HUDEP-2 (cell line): Measurements from ENCODE around the gene TMEM176A.

Source experiments
- DNase-seq, 76 experiments: peaks; one replicate each; lab custom pipeline; 2025; ENCODE audit not compliant: unreplicated experiment in 76 of 76; lab: John Stamatoyannopoulos, UW

Gene TMEM176A

GRCh38 chr7:150846291-150847115 lies 45.9 kb downstream of the TMEM176A start:
- no peak for DNase-seq

DNA sequence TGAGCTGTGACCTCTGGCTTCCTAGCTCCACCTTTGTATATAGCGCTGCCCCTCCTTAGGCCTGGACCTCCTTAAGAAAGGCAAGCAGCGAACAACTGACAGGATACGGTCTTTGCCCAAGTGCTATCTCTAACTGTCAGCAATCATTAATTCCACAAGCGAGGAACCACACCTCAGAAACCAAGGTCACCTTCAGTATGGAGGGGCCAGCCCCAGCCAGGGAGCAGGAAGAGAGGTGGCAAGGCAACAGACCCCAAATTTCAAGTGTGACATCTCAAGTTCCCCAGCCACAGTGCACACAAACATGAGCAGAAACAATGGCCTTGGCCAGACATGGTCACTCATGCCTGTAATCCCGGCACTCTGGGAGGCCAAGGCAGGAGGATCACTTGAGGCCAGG lies 47.0 kb downstream of the TMEM176A start:
- DNase-seq, result no peak

- DNase-seq, result no peak
Measured at GRCh38 chr7:150848111-150848510, 47.5 kb downstream of the TMEM176A start.

DNA sequence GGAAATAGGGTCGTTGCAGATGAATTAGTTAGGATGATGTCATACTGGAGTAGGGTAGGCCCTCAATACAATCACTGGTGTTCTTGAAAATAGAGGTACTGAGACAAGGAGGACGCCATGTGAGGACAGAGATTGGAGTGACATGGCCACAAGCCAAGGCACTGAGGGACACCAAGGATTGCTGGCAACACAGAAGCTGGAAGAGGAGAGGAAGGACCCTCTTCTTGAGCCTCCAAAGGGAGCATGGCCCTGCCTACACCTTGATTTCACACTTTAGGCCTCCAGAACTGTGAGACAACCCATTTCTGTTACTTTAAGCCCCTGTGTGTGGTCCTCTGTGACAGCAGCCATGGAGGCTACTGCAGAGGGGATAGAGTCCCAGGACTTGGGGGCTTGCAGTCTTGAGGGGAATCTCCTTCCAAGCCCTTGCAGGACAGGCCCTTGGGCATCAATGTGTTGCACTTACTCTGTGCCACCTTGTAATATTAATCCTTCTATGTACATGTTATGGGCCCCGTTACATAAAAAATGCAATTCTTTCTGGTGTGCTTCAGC lies 48.1 kb downstream of the TMEM176A start:
- DNase-seq, result no peak

- no peak for DNase-seq
Measured at GRCh38 chr7:150849204-150849775, 48.7 kb downstream of the TMEM176A start.

DNA sequence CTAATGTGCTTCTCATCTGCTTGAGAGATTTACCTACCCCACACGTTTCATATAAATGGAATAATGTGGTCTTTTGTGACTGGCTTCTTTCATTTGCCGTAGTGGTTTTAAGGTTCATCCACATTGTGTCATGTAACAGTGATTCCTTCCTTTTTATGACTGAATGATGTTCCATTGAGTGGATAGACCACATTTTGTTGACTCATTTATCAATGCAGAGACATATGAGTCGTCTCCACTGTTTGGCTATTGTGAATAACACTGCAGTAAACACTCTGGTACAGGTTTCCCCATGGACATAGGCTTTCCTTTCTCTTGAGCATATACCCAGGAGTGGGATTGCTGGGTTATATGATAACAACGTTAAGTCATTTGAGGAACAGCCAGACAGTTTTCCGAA lies 49.7 kb downstream of the TMEM176A start:
- no peak for DNase-seq

- DNase-seq, result no peak
Measured at GRCh38 chr7:150851492-150852370, 51.2 kb downstream of the TMEM176A start.

- no peak for DNase-seq
Measured at GRCh38 chr7:150852371-150852905, 51.9 kb downstream of the TMEM176A start, which contains the start of gene AOC1. Gene AOC1 (plus strand): TSS chr7:150852517. CDS start chr7:150856471, 3,954 bp downstream.

DNA sequence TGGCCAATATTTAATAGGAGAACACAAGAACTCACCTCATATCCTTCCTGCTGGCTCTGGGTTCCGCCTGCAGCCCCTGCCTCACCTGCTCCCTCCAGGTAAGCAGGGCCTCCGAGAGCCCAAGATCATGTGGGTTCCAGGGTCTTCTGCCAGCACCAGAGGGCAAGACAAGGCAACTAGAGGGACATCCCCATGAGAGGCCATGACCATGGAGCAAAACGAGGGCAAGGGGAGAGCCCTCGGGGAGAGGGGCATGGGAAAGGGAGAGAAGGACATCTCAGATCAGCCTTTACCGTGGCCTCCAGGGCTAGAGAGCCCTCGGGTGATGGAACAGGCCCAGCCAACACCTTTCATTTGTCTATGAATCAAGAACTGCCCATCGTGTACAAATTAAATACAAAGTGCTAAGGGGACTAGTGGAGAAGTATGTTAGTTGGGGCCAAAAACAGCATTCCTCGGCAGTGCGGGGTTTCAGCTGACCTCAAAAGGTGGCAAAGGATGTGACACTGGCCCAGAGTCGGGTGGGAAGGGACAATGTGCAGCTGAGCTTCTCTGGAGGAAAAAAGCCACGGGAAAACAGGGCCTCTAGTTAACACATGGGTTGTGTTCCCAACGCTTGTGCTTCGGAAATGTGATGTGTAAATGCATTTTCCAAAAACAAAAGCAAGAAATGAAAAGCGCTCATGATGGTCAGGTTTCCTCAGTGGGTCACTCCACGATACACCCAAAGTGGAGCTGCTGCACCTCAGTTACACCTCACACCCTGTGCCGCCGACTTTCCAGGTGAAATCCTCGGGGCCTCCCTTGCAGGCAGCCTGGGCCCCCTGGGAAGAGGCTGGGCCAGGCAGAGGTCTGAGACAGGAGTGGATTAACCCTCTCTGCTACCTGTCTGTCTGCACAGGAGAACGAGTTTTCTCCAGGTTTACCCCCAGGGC lies 53.8 kb downstream of the TMEM176A start:
- DNase-seq, result no peak
